ENCODE data around the gene CLIP3.

The CLIP3 gene

GRCh38 chr19:35978832-35979365 is 53.8 kb downstream of the CLIP3 start:
- DNase-seq (ENCODE audit: low read depth): no peak

DNA sequence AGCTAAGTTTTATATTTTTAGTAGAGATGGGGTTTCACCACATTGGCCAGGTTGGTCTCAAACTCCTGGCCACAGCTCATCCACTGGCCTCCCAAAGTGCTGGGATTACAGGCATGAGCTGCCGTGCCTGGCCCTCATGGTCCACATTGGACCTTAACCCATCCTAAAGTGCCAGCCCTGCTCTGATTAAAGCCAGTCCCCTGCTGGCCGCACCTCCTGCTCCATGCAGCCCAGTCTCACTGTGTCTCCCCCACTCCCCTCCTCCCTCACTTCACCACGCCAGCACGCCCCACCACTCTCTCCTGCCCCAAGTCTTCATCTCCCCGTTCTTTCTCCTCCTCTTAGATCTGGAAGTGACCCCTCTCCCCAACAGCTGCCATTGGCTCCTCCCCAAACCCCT is 54.4 kb downstream of the CLIP3 start:
- no peak for DNase-seq (ENCODE audit: low read depth)

DNA sequence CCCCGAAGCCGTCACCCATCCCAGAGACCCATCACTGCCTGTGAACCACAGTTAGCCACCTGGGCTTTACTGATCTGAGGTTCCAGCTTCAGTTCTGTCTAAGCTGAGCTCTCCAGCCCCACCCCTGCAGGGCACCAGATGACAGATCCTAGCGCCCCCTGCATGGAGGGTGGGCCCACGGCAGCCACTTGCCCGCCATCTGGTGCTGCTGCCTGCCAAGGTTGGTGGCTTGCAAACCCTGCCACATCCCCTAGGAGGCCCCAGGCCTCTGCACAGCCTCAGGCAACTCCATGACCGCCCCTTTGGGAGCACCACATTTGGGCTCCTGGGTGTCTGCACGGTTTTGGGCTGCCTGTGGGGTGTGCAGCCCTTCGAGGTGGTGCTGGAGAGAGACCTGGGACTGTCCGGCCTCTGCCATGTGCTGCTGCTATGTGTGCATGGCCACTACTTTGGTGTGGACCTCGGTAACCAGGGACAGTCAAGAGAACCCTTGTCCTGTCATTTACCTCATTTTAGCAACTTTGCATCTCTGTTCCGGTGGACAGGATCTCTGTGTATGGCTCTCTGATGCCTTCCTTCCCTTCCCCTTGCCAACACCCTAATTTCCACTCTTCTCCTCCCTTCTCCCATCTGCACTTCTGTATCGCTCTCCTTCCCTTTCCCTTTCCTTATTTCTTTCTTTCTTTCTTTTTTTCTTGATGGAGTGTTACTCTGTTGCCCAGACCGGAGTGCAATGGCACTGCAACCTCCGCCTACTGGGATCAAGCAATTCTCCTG is 55.0 kb downstream of the CLIP3 start:
- DNase-seq (ENCODE audit: low read depth): no peak

DNA sequence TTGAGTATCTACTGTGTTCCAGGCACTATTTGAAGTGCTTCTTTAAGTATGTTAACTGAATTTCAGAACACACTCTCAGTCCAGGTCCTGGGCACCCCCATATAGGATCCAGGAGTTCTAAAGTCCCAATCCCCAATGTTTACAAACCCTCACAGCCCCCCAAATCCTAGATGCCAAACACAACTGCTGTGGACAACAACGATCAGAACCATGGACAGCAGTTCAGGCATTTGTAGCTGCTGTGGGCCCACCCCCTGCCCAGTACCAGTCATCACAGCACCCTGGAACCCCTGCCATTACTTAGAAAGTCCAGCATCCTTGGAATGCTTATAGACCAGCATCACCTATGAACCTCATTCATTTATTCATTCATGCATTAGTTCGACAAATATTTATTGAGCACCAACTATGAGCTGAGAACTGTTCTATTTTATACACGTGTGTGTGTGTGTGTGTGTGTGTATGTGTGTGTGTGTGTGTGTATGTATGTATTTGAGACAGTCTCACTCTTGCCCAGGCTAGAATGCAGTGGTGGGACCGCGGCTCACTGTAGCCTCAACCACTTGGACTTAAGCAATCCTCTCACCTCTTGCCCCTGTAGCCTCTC is 57.0 kb downstream of the CLIP3 start:
- DNase-seq (ENCODE audit: low read depth): peak; percentile 16

DNA sequence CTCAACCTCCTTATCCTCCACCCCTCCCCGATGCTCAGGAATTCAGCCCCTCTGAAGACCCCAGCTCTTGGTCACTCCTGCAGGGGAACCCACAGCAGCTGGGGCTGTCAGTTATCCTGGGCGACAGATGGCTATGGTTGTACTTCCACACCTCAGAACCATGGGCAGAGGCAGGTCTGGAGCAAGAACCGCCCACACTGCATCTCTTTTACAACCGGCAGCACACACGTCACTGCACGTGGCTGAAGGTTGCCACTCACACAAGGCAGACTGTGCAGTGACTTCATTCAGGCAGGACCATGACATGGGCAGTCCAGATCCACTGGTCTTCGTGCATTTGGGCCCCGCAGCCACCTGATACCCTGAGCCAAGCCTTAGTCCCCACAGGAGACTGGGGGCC is 59.2 kb downstream of the CLIP3 start:
- peak; percentile 11 for DNase-seq (ENCODE audit: low read depth)

- DNase-seq (ENCODE audit: low read depth): no peak
Observed at GRCh38 chr19:35966771-35967170, 65.9 kb downstream of the CLIP3 start.

Data from iris pigment epithelial cell (primary cell).